GM23248 (cell line): ENCODE results near the gene MAFB. TPM values are rescaled to one million over a fixed set of nuclear protein-coding genes. Genes with fewer than 3 reads are reported as not detected.

Experiments
- DNase-seq: peaks from one replicate; pipeline ENCODE4 v3.0.0-alpha.2; 2015
- H2AFZ ChIP-seq: fragments of 200-600 bp; sonication (generic); 2 replicates; pipeline ENCODE4 v1.6.1; 2016; ENCODE audit warnings: antibody characterized with exemption
- H3F3A ChIP-seq: fragments of 200-600 bp; sonication (generic); 2 replicates; pipeline ENCODE4 v1.6.1; 2016; ENCODE audit warnings: mild to moderate bottlenecking, antibody characterized with exemption, mixed run types; ENCODE audit not compliant: insufficient read depth
- H3K27ac ChIP-seq: fragments of 200-600 bp; sonication (generic); 2 replicates; pipeline ENCODE4 v1.5.1; 2016; ENCODE audit warnings: mild to moderate bottlenecking
- H3K27me3 ChIP-seq: fragments of 200-600 bp; sonication (generic); replicated peaks from 2 replicates; pipeline ENCODE4 v1.6.1; 2016; ENCODE audit warnings: mild to moderate bottlenecking; ENCODE audit not compliant: insufficient read depth
- H3K36me3 ChIP-seq: fragments of 200-600 bp; sonication (generic); 2 replicates; pipeline ENCODE4 v1.6.1; 2016; ENCODE audit warnings: low read depth, mild to moderate bottlenecking
- H3K4me1 ChIP-seq: fragments of 200-600 bp; sonication (generic); 2 replicates; pipeline ENCODE4 v1.6.1; 2016; ENCODE audit warnings: mild to moderate bottlenecking; ENCODE audit not compliant: insufficient read depth
- H3K4me2 ChIP-seq: fragments of 200-600 bp; sonication (generic); one replicate; pipeline ENCODE4 v1.6.1; 2016; ENCODE audit warnings: mild to moderate bottlenecking; ENCODE audit not compliant: unreplicated experiment
- H3K4me3 ChIP-seq: fragments of 200-600 bp; sonication (generic); 2 replicates; pipeline ENCODE4 v1.5.1; 2016; ENCODE audit warnings: mild to moderate bottlenecking
- H3K79me2 ChIP-seq: fragments of 200-600 bp; sonication (generic); 2 replicates; pipeline ENCODE4 v1.6.1; 2016; ENCODE audit warnings: mild to moderate bottlenecking; ENCODE audit not compliant: insufficient read depth
- H3K9ac ChIP-seq: fragments of 200-600 bp; sonication (generic); 2 replicates; pipeline ENCODE4 v1.6.1; 2016; ENCODE audit warnings: mild to moderate bottlenecking
- H3K9me2 ChIP-seq: fragments of 200-600 bp; sonication (generic); 2 replicates; pipeline ENCODE4 v1.6.1; 2016; ENCODE audit warnings: mixed run types, mild to moderate bottlenecking, moderate library complexity; ENCODE audit not compliant: insufficient read depth
- H3K9me3 ChIP-seq: fragments of 200-600 bp; sonication (generic); one replicate; pipeline ENCODE4 v1.6.1; 2017; ENCODE audit warnings: low read depth
- H4K20me1 ChIP-seq: fragments of 200-600 bp; sonication (generic); 2 replicates; pipeline ENCODE4 v1.6.0; 2016; ENCODE audit not compliant: insufficient read depth
- EZH2 ChIP-seq: fragments of 200-600 bp; sonication (generic); IDR thresholded peaks from 2 replicates; pipeline ENCODE4 v1.6.1; 2018; ENCODE audit warnings: antibody characterized with exemption, mild to moderate bottlenecking; ENCODE audit not compliant: insufficient read depth, poor library complexity, severe bottlenecking
- EZH2phosphoT487 ChIP-seq: fragments of 200-600 bp; sonication (generic); IDR thresholded peaks from 2 replicates; pipeline ENCODE4 v1.6.1; 2018; ENCODE audit warnings: antibody characterized with exemption, moderate library complexity, mild to moderate bottlenecking, low read depth; ENCODE audit not compliant: insufficient read depth
- WGBS, 2 experiments: methylation state at CpG; one replicate each; pipeline ENCODE4 v1.1.6; 2015 to 2017; ENCODE audit warnings: low lambda C conversion rate in 2 of 2, low coverage in 1 of 2; ENCODE audit errors: missing lambda C conversion rate in 2 of 2; 5-methylcytosine and 5-hydroxymethylcytosine counted together
- in situ Hi-C: fragments of 300-500 bp; cut with MboI; formaldehyde crosslinking; loops from 2 replicates; pipeline ENCODE4 v1.15.0; 2020
- polyA plus RNA-seq: library from polyadenylated mRNA; unstranded; fragments of >200 nt; fragmentation: Nextera tagmentation; extraction: Ambion mirVana; gene quantifications from 2 replicates; pipeline ENCODE4 v1.2.1, GENCODE V29; 2016
- total RNA-seq: library from RNA; depleted of rRNA; stranded (reverse); fragments of >200 nt; shearing (Covaris generic); gene quantifications from 2 replicates; pipeline ENCODE4 v1.2.3, GENCODE V29; 2014

Gene MAFB
- total and polyA plus RNA-seq, 2 experiments from 2014 or later = 1.9 to 3.8 TPM

DNA sequence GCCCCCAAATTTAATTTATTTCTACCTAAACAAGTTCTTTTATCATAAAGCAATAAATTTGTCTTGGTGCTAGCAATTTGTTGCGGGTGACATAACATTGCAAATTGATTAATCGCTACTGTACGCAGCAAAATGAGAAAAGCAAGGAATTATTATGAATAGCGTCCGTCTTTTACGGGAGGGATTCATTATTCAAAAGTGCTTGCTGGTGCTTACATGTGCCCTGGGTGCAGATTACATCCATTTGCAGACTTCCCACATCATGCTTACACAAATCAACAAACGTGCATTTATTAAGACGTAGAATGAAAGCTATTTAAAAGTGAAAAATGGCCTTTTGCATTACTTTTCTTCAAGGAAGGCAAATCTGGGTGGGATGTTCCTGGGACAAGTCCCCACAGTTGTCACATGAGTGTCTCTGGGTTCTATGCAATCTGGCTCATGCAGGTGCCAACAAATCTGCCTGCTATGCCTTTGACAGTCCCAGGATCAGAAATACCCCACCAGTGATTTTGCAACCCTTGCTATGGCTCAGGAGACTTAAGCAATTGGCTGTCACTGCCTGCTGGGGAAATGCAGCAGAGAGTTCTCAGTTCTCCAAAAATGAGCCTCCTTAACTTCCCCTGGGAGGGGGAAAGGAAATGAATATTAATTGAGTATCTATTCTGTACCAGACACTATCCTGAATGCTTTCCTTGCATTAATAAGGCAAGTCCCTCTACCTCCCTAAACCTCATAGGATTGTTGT lies 30.1 kb upstream of the MAFB start:
- TF ChIP-seq EZH2phosphoT487 (no peak), EZH2 (no peak)
- Histone ChIP-seq H3K27me3 (no peaks in the 10 kb centered on the region; the same call in 1 of the 2 replicates), H3K9me3 (no peaks in the 10 kb centered on the region), H3K4me1 (no peaks in the 10 kb centered on the region), H3K4me3 (no peak overlapping the region), H3K4me2 (no peak overlapping the region), H2AFZ (no peak overlapping the region), H3K9me2 (no peaks in the 10 kb centered on the region), H3K36me3 (no peaks in the 10 kb centered on the region), H4K20me1 (no peaks in the 10 kb centered on the region), H3K79me2 (no peaks in the 10 kb centered on the region), H3F3A (no peaks in the 10 kb centered on the region), H3K9ac (no peak overlapping the region), H3K27ac (no peak overlapping the region)
- DNase-seq = no peak
- in situ Hi-C loops = no loop called here
- WGBS, 2 experiments = 70 to 71% methylated on average over 8 of the region's 8 CpGs

DNA sequence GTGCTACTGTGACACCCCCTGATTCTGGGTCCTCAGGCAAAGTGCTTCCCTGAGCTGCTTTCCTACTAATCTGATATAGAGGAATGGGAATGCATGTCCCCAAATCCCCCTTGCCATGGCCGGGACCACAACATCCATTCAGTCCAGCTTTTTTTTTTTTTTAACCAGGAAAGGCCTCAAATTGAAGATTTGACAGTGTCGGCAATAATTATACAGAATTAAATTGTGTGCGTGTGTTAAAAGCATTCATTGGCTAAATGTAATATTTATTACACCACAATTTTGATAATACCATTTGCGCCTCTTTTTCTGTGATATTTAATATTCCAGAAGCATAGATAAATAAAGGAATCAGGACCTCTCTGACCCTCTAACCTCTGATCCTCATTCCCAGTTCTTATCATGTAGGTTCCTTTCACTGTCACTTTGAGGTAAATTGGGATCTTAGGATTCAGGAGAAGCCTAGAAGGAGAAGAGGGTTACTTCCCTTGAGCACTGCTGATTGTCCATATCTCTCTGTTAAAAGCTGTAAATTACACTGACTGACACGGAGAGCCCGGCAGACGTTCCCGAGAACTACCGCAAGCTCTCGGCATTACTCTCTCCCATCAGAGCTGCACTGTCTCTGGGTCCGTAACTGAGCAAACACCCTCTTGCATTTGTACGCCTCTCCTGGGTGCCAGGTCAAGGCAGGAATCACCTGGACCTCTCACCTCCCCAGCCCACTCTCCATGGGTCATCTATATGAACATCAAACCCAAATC lies 29.4 kb upstream of the MAFB start:
- in situ Hi-C loops = no loop called here
- Histone ChIP-seq H3K27ac (no peak overlapping the region), H3K36me3 (no peaks in the 10 kb centered on the region), H3K9ac (no peak overlapping the region), H3K4me3 (no peak overlapping the region), H3K9me2 (no peaks in the 10 kb centered on the region), H3K27me3 (no peaks in the 10 kb centered on the region; the same call in 1 of the 2 replicates), H4K20me1 (no peaks in the 10 kb centered on the region), H3K4me1 (no peaks in the 10 kb centered on the region), H3F3A (no peaks in the 10 kb centered on the region), H3K9me3 (no peaks in the 10 kb centered on the region), H3K4me2 (no peak overlapping the region), H2AFZ (no peak overlapping the region), H3K79me2 (no peaks in the 10 kb centered on the region)
- TF ChIP-seq EZH2 = no peak
- no peak for TF ChIP-seq EZH2phosphoT487
- DNase-seq = no peak
- WGBS, 2 experiments = 73 to 78% methylated on average over 12 of the region's 12 CpGs

DNA sequence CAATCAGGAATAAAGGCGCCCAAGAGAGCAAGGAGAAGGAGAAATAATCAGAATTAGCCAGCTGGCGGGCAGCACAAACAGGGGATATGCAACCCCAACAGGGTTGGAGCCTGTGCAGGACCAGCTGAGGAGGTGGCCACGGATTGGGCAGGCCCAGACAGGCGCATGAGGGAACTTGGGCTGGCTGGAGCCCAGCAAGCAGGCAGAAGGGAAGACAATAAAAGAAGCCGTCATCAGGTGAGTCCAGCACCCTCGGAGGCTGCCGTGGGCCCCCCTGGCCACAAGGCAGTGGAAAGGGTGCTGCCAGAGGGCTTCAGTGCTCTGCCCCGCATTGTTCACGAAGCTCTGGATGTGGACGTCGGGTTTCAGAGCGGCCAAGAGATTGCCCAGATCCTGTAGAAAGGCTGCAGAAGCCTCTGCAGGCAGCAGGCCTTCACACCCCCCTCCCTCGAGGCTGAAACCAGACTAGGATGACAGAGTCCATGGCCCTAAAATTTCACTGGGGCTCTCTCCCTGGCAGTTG lies 28.4 kb upstream of the MAFB start:
- no peak overlapping the region for H3K4me2 ChIP-seq
- no peaks in the 10 kb centered on the region for H4K20me1 ChIP-seq
- H3K9me2 ChIP-seq = no peaks in the 10 kb centered on the region
- in situ Hi-C loops = no loop called here
- H2AFZ ChIP-seq = no peak overlapping the region
- H3K9ac ChIP-seq = no peak overlapping the region
- H3K4me3 ChIP-seq = no peak overlapping the region
- no peaks in the 10 kb centered on the region for H3F3A ChIP-seq
- no peak for DNase-seq
- no peaks in the 10 kb centered on the region for H3K4me1 ChIP-seq
- 49 to 53% methylated on average over 13 of the region's 13 CpGs for WGBS, 2 experiments
- H3K27me3 ChIP-seq = no peaks in the 10 kb centered on the region; the same call in 1 of the 2 replicates
- H3K27ac ChIP-seq = no peak overlapping the region
- no peaks in the 10 kb centered on the region for H3K36me3 ChIP-seq
- no peaks in the 10 kb centered on the region for H3K9me3 ChIP-seq
- H3K79me2 ChIP-seq = no peaks in the 10 kb centered on the region
- TF ChIP-seq EZH2phosphoT487 (no peak), EZH2 (no peak)

DNA sequence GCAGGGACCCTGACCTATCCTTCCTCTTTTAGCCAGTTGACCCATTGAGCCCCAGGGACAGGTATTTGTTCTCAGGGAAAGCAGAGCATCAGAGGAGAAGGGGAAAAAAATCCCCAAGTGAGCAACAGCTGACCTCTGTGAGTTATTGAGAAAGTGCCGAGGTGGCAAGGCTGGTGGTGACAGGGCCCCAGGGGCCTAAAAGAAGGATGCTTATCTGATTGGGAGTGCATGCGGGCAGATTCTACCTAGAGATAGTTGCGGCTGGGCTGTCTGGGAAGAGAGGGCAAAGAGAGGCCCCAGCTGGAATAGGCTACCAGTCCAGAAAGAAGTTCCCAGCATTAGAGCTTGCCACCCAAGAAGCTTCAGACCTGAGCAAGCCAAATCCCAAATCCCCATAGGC lies 26.5 kb upstream of the MAFB start:
- H3F3A ChIP-seq = no peaks in the 10 kb centered on the region
- peaks cover 16% of the 10 kb centered on the region for H3K27me3 ChIP-seq
- H3K4me2 ChIP-seq = no peak overlapping the region
- H3K9me3 ChIP-seq = no peaks in the 10 kb centered on the region
- no peaks in the 10 kb centered on the region for H3K36me3 ChIP-seq
- no peak for DNase-seq
- in situ Hi-C loops = no loop called here
- H3K4me1 ChIP-seq = no peaks in the 10 kb centered on the region
- no peaks in the 10 kb centered on the region for H3K79me2 ChIP-seq
- no peaks in the 10 kb centered on the region for H4K20me1 ChIP-seq
- TF ChIP-seq EZH2phosphoT487 (no peak), EZH2 (no peak)
- H3K4me3 ChIP-seq = no peak overlapping the region
- H2AFZ ChIP-seq = no peak overlapping the region
- H3K9ac ChIP-seq = no peak overlapping the region
- no peak overlapping the region for H3K27ac ChIP-seq
- H3K9me2 ChIP-seq = no peaks in the 10 kb centered on the region
- 71 to 72% methylated on average over 3 of the region's 3 CpGs for WGBS, 2 experiments
